H9 (cell line): ENCODE data around the gene ATM. TPM values are rescaled to one million over a fixed set of nuclear protein-coding genes. Genes with fewer than 3 reads are reported as not detected.

Experiments
- DNase-seq: peaks from one replicate; pipeline ENCODE4 v3.0.0-alpha.2; 2017
- H2AFZ ChIP-seq: one replicate; pipeline ENCODE4 v1.6.1; 2013; ENCODE audit warnings: mild to moderate bottlenecking, low read length, control low read depth, moderate library complexity
- H2AK5ac ChIP-seq: 2 replicates; pipeline ENCODE4 v1.6.1; 2013; ENCODE audit warnings: low read length, control low read depth, mixed read lengths; ENCODE audit not compliant: insufficient read length
- H2BK120ac ChIP-seq: one replicate; pipeline ENCODE4 v1.6.1; 2013; ENCODE audit warnings: low read depth, mild to moderate bottlenecking, low read length, control low read depth, inconsistent platforms; ENCODE audit not compliant: poor library complexity, severe bottlenecking
- H2BK12ac ChIP-seq: 2 replicates; pipeline ENCODE4 v1.6.1; 2013; ENCODE audit warnings: low read length, control low read depth, mixed read lengths, low read depth; ENCODE audit not compliant: insufficient read length
- H2BK15ac ChIP-seq: 2 replicates; pipeline ENCODE4 v1.6.1; 2013; ENCODE audit warnings: low read depth, low read length, control low read depth
- H2BK20ac ChIP-seq: one replicate; pipeline ENCODE4 v1.6.1; 2013; ENCODE audit warnings: low read depth, mild to moderate bottlenecking, low read length, control low read depth, inconsistent platforms; ENCODE audit not compliant: poor library complexity, severe bottlenecking
- H2BK5ac ChIP-seq: 2 replicates; pipeline ENCODE4 v1.6.1; 2013; ENCODE audit warnings: low read length, control low read depth, mixed read lengths; ENCODE audit not compliant: insufficient read length
- H3K14ac ChIP-seq: 2 replicates; pipeline ENCODE4 v1.6.1; 2013; ENCODE audit warnings: low read length, control low read depth; ENCODE audit not compliant: insufficient read depth
- H3K18ac ChIP-seq: 2 replicates; pipeline ENCODE4 v1.6.1; 2013; ENCODE audit warnings: low read depth, mild to moderate bottlenecking, mixed read lengths, low read length, control low read depth; ENCODE audit not compliant: insufficient read length
- H3K23ac ChIP-seq: 2 replicates; pipeline ENCODE4 v1.6.1; 2013; ENCODE audit warnings: low read length, control low read depth, mixed read lengths, low read depth; ENCODE audit not compliant: insufficient read length
- H3K23me2 ChIP-seq: 2 replicates; pipeline ENCODE4 v1.6.1; 2013; ENCODE audit warnings: low read depth, mild to moderate bottlenecking, mixed read lengths, low read length, control low read depth; ENCODE audit not compliant: insufficient read length, poor library complexity, severe bottlenecking
- H3K27ac ChIP-seq: 2 replicates; pipeline ENCODE4 v1.5.1; 2013; ENCODE audit warnings: low read length, control low read depth, mixed read lengths, low read depth; ENCODE audit not compliant: insufficient read length
- H3K27me3 ChIP-seq: 2 replicates; pipeline ENCODE4 v1.6.1; 2013; ENCODE audit warnings: low read length, control low read depth, inconsistent platforms; ENCODE audit not compliant: insufficient read depth
- H3K4ac ChIP-seq: 2 replicates; pipeline ENCODE4 v1.6.1; 2013; ENCODE audit warnings: low read depth, mild to moderate bottlenecking, control low read depth, inconsistent platforms, low read length, moderate library complexity
- H3K4me1 ChIP-seq: 2 replicates; pipeline ENCODE4 v1.6.1; 2013; ENCODE audit warnings: low read length, control low read depth, inconsistent platforms; ENCODE audit not compliant: insufficient read depth
- H3K4me2 ChIP-seq: 2 replicates; pipeline ENCODE4 v1.6.1; 2013; ENCODE audit warnings: low read length, control low read depth, mixed read lengths; ENCODE audit not compliant: insufficient read length, insufficient read depth
- H3K56ac ChIP-seq: 2 replicates; pipeline ENCODE4 v1.6.1; 2013; ENCODE audit warnings: low read depth, mild to moderate bottlenecking, mixed read lengths, low read length, control low read depth; ENCODE audit not compliant: insufficient read length
- H3K79me1 ChIP-seq: 2 replicates; pipeline ENCODE4 v1.6.1; 2013; ENCODE audit warnings: low read depth, mild to moderate bottlenecking, moderate library complexity, low read length, control low read depth, inconsistent platforms; ENCODE audit not compliant: insufficient read depth, poor library complexity, severe bottlenecking
- H3K79me2 ChIP-seq: 2 replicates; pipeline ENCODE4 v1.6.1; 2013; ENCODE audit warnings: low read length, control low read depth, inconsistent platforms; ENCODE audit not compliant: insufficient read depth
- H3K9ac ChIP-seq: 2 replicates; pipeline ENCODE4 v1.6.1; 2013; ENCODE audit warnings: low read length, control low read depth, mixed read lengths; ENCODE audit not compliant: insufficient read length; ENCODE audit errors: extremely low read depth
- H3K9me3 ChIP-seq: one replicate; pipeline ENCODE4 v1.6.1; 2013; ENCODE audit warnings: low read depth, low read length, inconsistent platforms; ENCODE audit not compliant: control insufficient read depth
- H3T11ph ChIP-seq: one replicate; pipeline ENCODE4 v1.6.1; 2013; ENCODE audit warnings: mild to moderate bottlenecking, low read length, control low read depth, inconsistent platforms
- H4K20me1 ChIP-seq: one replicate; pipeline ENCODE4 v1.6.1; 2013; ENCODE audit not compliant: control insufficient read depth, insufficient read length, insufficient read depth
- H4K5ac ChIP-seq: 2 replicates; pipeline ENCODE4 v1.6.1; 2013; ENCODE audit warnings: low read depth, mild to moderate bottlenecking, mixed read lengths, low read length, control low read depth; ENCODE audit not compliant: insufficient read length
- H4K8ac ChIP-seq: replicated peaks from 2 replicates; pipeline ENCODE4 v1.6.1; 2013; ENCODE audit warnings: low read length, control low read depth, mixed read lengths, low read depth; ENCODE audit not compliant: insufficient read length
- H4K91ac ChIP-seq: 2 replicates; pipeline ENCODE4 v1.6.1; 2013; ENCODE audit warnings: low read depth, mild to moderate bottlenecking, moderate library complexity, mixed read lengths, low read length, control low read depth; ENCODE audit not compliant: insufficient read length
- H3K27ac Mint-ChIP-seq, 3 experiments: 2 replicates in 2 of 3; 3 replicates in 1 of 3; pipeline ENCODE4 v1.8.0; 2020 to 2021; ENCODE audit warnings: mixed read lengths in 3 of 3, mild to moderate bottlenecking in 1 of 3, moderate library complexity in 1 of 3
- H3K27me3 Mint-ChIP-seq: 2 replicates; pipeline ENCODE4 v1.8.0; 2021; ENCODE audit warnings: low read depth, mild to moderate bottlenecking, moderate library complexity, mixed read lengths
- H3K36me3 Mint-ChIP-seq, 3 experiments: 2 replicates in 2 of 3; 3 replicates in 1 of 3; pipeline ENCODE4 v1.8.0; 2020 to 2021; ENCODE audit warnings: low read depth in 3 of 3, mixed read lengths in 3 of 3; ENCODE audit not compliant: insufficient read depth in 1 of 3
- H3K4me1 Mint-ChIP-seq, 2 experiments: 2 replicates each; pipeline ENCODE4 v1.8.0; 2020; ENCODE audit warnings: mixed read lengths in 2 of 2
- H3K4me3 Mint-ChIP-seq, 2 experiments: 2 replicates in 1 of 2; 3 replicates in 1 of 2; pipeline ENCODE4 v1.8.0; 2020 to 2021; ENCODE audit warnings: mild to moderate bottlenecking in 2 of 2, mixed read lengths in 2 of 2, moderate library complexity in 1 of 2
- H3K9me3 Mint-ChIP-seq, 2 experiments: 2 replicates in 1 of 2; 3 replicates in 1 of 2; pipeline ENCODE4 v1.8.0; 2020; ENCODE audit warnings: mild to moderate bottlenecking in 2 of 2, mixed read lengths in 2 of 2, moderate library complexity in 1 of 2
- CTCF ChIP-seq: fragments of 200-600 bp; sonication (generic); conservative IDR thresholded peaks from 3 replicates; pipeline ENCODE4 v1.8.0; 2021; ENCODE audit warnings: antibody characterized with exemption, mild to moderate bottlenecking
- total RNA-seq: library from RNA; stranded (reverse); gene quantifications from 2 replicates; pipeline ENCODE4 v1.2.1, GENCODE V29; 2021

The ATM gene
- total RNA-seq, 1 experiment from 2014 or later, result 58.9 TPM

GRCh38 chr11:108370315-108370714 lies 147.4 kb downstream of the ATM start:
- Histone ChIP-seq H3K4ac (no peak overlapping the region), H2BK5ac (no peak overlapping the region), H3K79me1 (no peaks in the 10 kb centered on the region), H2BK20ac (no peak overlapping the region), H3K27ac (no peak overlapping the region), H3K9me3 (no peaks in the 10 kb centered on the region), H3K27me3 (no peaks in the 10 kb centered on the region), H3K23me2 (no peaks in the 10 kb centered on the region), H2AK5ac (no peak overlapping the region), H4K91ac (no peak overlapping the region), H3K79me2 (no peaks in the 10 kb centered on the region), H3K4me2 (no peak overlapping the region), H2BK120ac (no peak overlapping the region), H3K56ac (no peak overlapping the region), H3T11ph (no peak overlapping the region), H3K14ac (no peak overlapping the region), H2BK12ac (no peak overlapping the region), H2BK15ac (no peak overlapping the region), H3K9ac (no peak overlapping the region), H4K5ac (no peak overlapping the region), H3K18ac (no peak overlapping the region), H3K4me1 (no peaks in the 10 kb centered on the region), H4K8ac (no peak overlapping the region), H4K20me1 (no peaks in the 10 kb centered on the region), H3K23ac (no peak overlapping the region), H2AFZ (no peak overlapping the region)
- no peak for TF ChIP-seq CTCF
- peaks cover 9 to 17% of the 10 kb centered on the region in 2 experiments for H3K9me3 Mint-ChIP-seq
- H3K4me3 Mint-ChIP-seq, result no peak overlapping the region
- peaks cover 12 to 34% (median 29%) of the 10 kb centered on the region in 3 experiments for H3K36me3 Mint-ChIP-seq
- no peaks in the 10 kb centered on the region for H3K4me1 Mint-ChIP-seq
- no peak for DNase-seq
- H3K27ac Mint-ChIP-seq, result 0 out of 7 replicates have a peak overlapping the region, but pooled peaks of 1 of the 3 experiments have one; percentile 14
- H3K27me3 Mint-ChIP-seq, result peaks cover 1% of the 10 kb centered on the region; the same call in 1 of the 2 replicates
